Erythroblast (primary cell): ENCODE data around the gene TMPRSS4.

ENCODE experiments used
- GATA1 ChIP-seq: IDR thresholded peaks from 2 replicates; pipeline ENCODE4 v1.6.1; 2011; ENCODE audit warnings: low read depth, mild to moderate bottlenecking, control low read depth, low read length, moderate library complexity
- POLR2A ChIP-seq: IDR thresholded peaks from 2 replicates; pipeline ENCODE4 v1.6.1; 2011; ENCODE audit warnings: mild to moderate bottlenecking, low read length

GRCh38 chr11:118144301-118145268 is 67.7 kb downstream of the TMPRSS4 start:
- TF ChIP-seq POLR2A (no peak), GATA1 (no peak)
